AG04450 (cell line): Measurements from ENCODE around the gene CASKIN1. TPM values are rescaled to one million over a fixed set of nuclear protein-coding genes. Genes with fewer than 3 reads are reported as not detected.
A peak's percentile ranks its signal among the peaks of the same experiment; 100 is the strongest.
"Not testable (repeated sequence)": the region's sequence is repeated elsewhere in the genome, so short reads cannot be mapped to it uniquely, and the experiment has no call there.

Source experiments
- CTCF ChIA-PET: fragments of 300-600, 350-600 bp; formaldehyde crosslinking; extraction: SDS; loops from one replicate; lab custom pipeline; 2022; ENCODE audit warnings: antibody characterized with exemption, inconsistent platforms; lab: Charles Lee
- POLR2A ChIA-PET: fragments of 350-600 bp; formaldehyde crosslinking; extraction: SDS; loops from one replicate; lab custom pipeline; 2021; ENCODE audit warnings: antibody characterized with exemption, inconsistent platforms; lab: Yijun Ruan, JAX
- DNase-seq: peaks from one replicate; pipeline ENCODE4 v3.0.0-alpha.2; 2011; ENCODE audit warnings: low read depth, low spot score
- H3K27ac ChIP-seq: one replicate; pipeline ENCODE4 v1.5.1; 2012; ENCODE audit warnings: low read depth, low read length, control low read depth
- H3K27me3 ChIP-seq: one replicate; pipeline ENCODE4 v1.6.0; 2012; ENCODE audit warnings: low read length; ENCODE audit not compliant: control insufficient read depth, insufficient read depth
- H3K4me3 ChIP-seq: 2 replicates; pipeline ENCODE4 v1.5.1; 2011; ENCODE audit warnings: mild to moderate bottlenecking, low read depth, low read length, control low read depth
- H3K9me3 ChIP-seq: 2 replicates; pipeline ENCODE4 v1.5.1; 2012; ENCODE audit warnings: low read length; ENCODE audit not compliant: control insufficient read depth, insufficient read depth
- CTCF ChIP-seq: IDR thresholded peaks from 2 replicates; pipeline ENCODE4 v1.5.1; 2011; ENCODE audit warnings: low read depth, low read length, control low read depth, inconsistent platforms
- polyA plus RNA-seq: library from polyadenylated mRNA; depleted of rRNA; stranded (reverse); fragments of >200 nt; gene quantifications from 2 replicates; pipeline ENCODE4 v1.2.3, GENCODE V29; 2011

CASKIN1 gene
- polyA plus RNA-seq, 1 experiment, result 0.02 TPM

- no peak for TF ChIP-seq CTCF
- Histone ChIP-seq H3K9me3 (no peaks in the 10 kb centered on the region; the same call in 1 of the 2 replicates), H3K4me3 (no peak overlapping the region), H3K27ac (no peak overlapping the region), H3K27me3 (no peaks in the 10 kb centered on the region)
- DNase-seq, result no peak
- ChIA-PET CTCF (interaction anchor here (0.9 to 1.7 kb wide), 2 partner anchors 9 to 142 kb away, joined by 3 to 9 read pairs; no protein-coding TSS in a partner anchor), POLR2A (interaction anchor here (0.6 to 2.8 kb wide), 3 partner anchors 9 to 181 kb away, joined by 3 to 34 read pairs (median 9); partner anchors contain the start of genes RPS2 and TRAF7)
These were observed 50.6 kb downstream of the CASKIN1 start for GRCh38 chr16:2145843-2146242.

GRCh38 chr16:2143878-2144485 lies 52.4 kb downstream of the CASKIN1 start:
- ChIA-PET CTCF (no interaction called here), POLR2A (interaction anchor here (0.6 to 1.0 kb wide), 2 partner anchors 11 to 121 kb away, joined by 3 to 6 read pairs; partner anchors contain the start of gene TRAF7)
- no peak overlapping the region for H3K4me3 ChIP-seq
- no peaks in the 10 kb centered on the region for H3K27me3 ChIP-seq
- DNase-seq, result no peak
- no peak overlapping the region for H3K27ac ChIP-seq
- no peak for TF ChIP-seq CTCF
- no peaks in the 10 kb centered on the region; the same call in 1 of the 2 replicates for H3K9me3 ChIP-seq

- no peaks in the 10 kb centered on the region for H3K27me3 ChIP-seq
- ChIA-PET CTCF (no interaction called here), POLR2A (interaction anchor here (0.6 to 1.0 kb wide), 2 partner anchors 12 to 121 kb away, joined by 3 to 6 read pairs; partner anchors contain the start of gene TRAF7)
- TF ChIP-seq CTCF, result no peak
- DNase-seq, result no peak
- H3K9me3 ChIP-seq, result no peaks in the 10 kb centered on the region; the same call in 1 of the 2 replicates
- no peak overlapping the region for H3K27ac ChIP-seq
- no peak overlapping the region for H3K4me3 ChIP-seq
These were observed 53.2 kb downstream of the CASKIN1 start for GRCh38 chr16:2142942-2143877.

GRCh38 chr16:2135770-2136490 lies 60.5 kb downstream of the CASKIN1 start, which contains the start of gene PKD1:
TSS of gene PKD1 (minus strand) at chr16:2135898. CDS start at chr16:2135689, 209 bp downstream.
- CTCF ChIA-PET, result interaction anchor here (0.5 to 1.5 kb wide), 2 partner anchors 10 to 132 kb away, joined by 3 to 9 read pairs; no protein-coding TSS in a partner anchor
- H3K4me3 ChIP-seq, result peak within 1 kb of the TSS; percentile 61
- H3K27me3 ChIP-seq, H3K27ac ChIP-seq, H3K9me3 ChIP-seq: not testable (repeated sequence)
- peak; percentile 90 for DNase-seq
- POLR2A ChIA-PET, result interaction anchor here (1.0 to 1.1 kb wide), 2 partner anchors 19 to 171 kb away, joined by 7 to 8 read pairs; partner anchors contain the start of genes RPS2 and TRAF7

- CTCF ChIA-PET, H3K27ac ChIP-seq, DNase-seq: not testable (repeated sequence)
These were observed 61.3 kb downstream of the CASKIN1 start for GRCh38 chr16:2135071-2135470.

GRCh38 chr16:2133797-2134196 lies 62.6 kb downstream of the CASKIN1 start:
- CTCF ChIA-PET, H3K27me3 ChIP-seq, H3K27ac ChIP-seq, POLR2A ChIA-PET, DNase-seq, H3K9me3 ChIP-seq: not testable (repeated sequence)
- peak overlapping the region; percentile 36 for H3K4me3 ChIP-seq

More at GRCh38 chr16:2135071-2135470, 61.3 kb downstream of the CASKIN1 start:
- H3K9me3 ChIP-seq, POLR2A ChIA-PET, H3K27me3 ChIP-seq: not testable (repeated sequence)
- peak overlapping the region; percentile 61 for H3K4me3 ChIP-seq

- DNase-seq, POLR2A ChIA-PET, H3K9me3 ChIP-seq, H3K4me3 ChIP-seq, H3K27ac ChIP-seq, H3K27me3 ChIP-seq, CTCF ChIA-PET: not testable (repeated sequence)
These were observed 66.4 kb downstream of the CASKIN1 start for GRCh38 chr16:2129890-2130447.

GRCh38 chr16:2129251-2129650 lies 67.2 kb downstream of the CASKIN1 start:
- POLR2A ChIA-PET, H3K4me3 ChIP-seq, DNase-seq, H3K27me3 ChIP-seq, H3K27ac ChIP-seq, H3K9me3 ChIP-seq: not testable (repeated sequence)
- CTCF ChIA-PET, result interaction anchor here (0.6 kb wide), 1 partner anchor 67 kb away, joined by 4 read pairs; no protein-coding TSS in a partner anchor
